Measurements from ENCODE around the gene TMEM108. TPM values are rescaled to one million over a fixed set of nuclear protein-coding genes. Genes with fewer than 3 reads are reported as not detected.

TMEM108 gene
- total RNA-seq, 1 experiment from 2014 or later: not detected

DNA sequence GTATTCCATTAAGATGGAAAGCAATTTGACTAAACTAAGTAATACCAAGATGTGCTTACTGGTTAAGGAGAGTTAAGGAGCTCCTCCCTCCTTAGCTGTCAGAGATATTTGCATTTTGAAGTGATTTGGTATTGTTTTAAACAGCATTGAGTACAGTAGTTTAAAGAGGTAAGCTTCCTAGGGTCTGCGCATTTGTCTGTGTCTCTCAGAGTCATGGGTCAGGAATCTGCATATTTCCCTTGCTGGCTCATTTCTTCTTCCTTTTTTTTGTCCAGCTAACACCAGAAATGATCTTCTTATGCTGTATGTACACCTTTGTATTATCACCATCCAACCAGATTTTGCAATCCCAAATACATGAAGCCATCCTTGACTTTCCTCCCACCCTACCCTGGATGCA, 198.7 kb downstream of the TMEM108 start:
- intact Hi-C loops (cut with micrococcal nuclease): no loop called here
- DNase-seq (ENCODE audit: low read depth, low spot score) (no peak), ATAC-seq (no peak)
- RAD21 ChIA-PET (ENCODE audit: low non-redundant PET in 1 of 2, low total read pairs in 2 of 2, uncharacterized antibody in 2 of 2, unreplicated experiment in 2 of 2): no interaction called here
- Histone ChIP-seq H3K9me3 (ENCODE audit: control insufficient read depth in 1 of 2, insufficient read depth in 1 of 2, low read depth in 1 of 2, low read length in 2 of 2) (no peaks in the 10 kb centered on the region), H3K4me3 (replicated peaks in 1 of 2; ENCODE audit: low read depth in 1 of 2, low read length in 2 of 2) (no peak overlapping the region), H2AFZ (ENCODE audit: low read depth, low read length, poor library complexity, severe bottlenecking) (no peak overlapping the region), H3K27ac (ENCODE audit: low read depth, low read length) (no peak overlapping the region), H3K79me2 (ENCODE audit: insufficient read depth, low read length) (no peaks in the 10 kb centered on the region), H3K4me1 (ENCODE audit: control insufficient read depth in 1 of 2, insufficient read depth in 2 of 2, low read length in 2 of 2) (no peaks in the 10 kb centered on the region), H3K9me2 (ENCODE audit: insufficient read depth) (no peaks in the 10 kb centered on the region), H3K27me3 (ENCODE audit: insufficient read depth, low read length) (peaks cover 20% of the 10 kb centered on the region), H3K4me2 (ENCODE audit: low read length) (no peak overlapping the region), H4K20me1 (ENCODE audit: insufficient read depth) (no peaks in the 10 kb centered on the region), H3K36me3 (ENCODE audit: control insufficient read depth in 1 of 2, insufficient read depth in 2 of 2, low read length in 2 of 2) (no peaks in the 10 kb centered on the region), H3K9ac (ENCODE audit: low read length) (no peak overlapping the region)
- BruUV-seq (replicated peaks): no TSS peak
- CTCF ChIA-PET: no interaction called here
- POLR2A ChIA-PET: no interaction called here
- TF ChIP-seq, protein P1, sequence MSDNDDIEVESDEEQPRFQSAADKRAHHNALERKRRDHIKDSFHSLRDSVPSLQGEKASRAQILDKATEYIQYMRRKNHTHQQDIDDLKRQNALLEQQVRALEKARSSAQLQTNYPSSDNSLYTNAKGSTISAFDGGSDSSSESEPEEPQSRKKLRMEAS (IDR thresholded peaks at IDR 0.05): no peak
- TF ChIP-seq RAD21 (IDR thresholded peaks at IDR 0.05; ENCODE audit: low read depth) (no peak), EZH2 (IDR thresholded peaks at IDR 0.05) (no peak)
- TF ChIP-seq, protein P2, sequence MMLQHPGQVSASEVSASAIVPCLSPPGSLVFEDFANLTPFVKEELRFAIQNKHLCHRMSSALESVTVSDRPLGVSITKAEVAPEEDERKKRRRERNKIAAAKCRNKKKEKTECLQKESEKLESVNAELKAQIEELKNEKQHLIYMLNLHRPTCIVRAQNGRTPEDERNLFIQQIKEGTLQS (IDR thresholded peaks at IDR 0.05): no peak
- TF ChIP-seq, protein P3, sequence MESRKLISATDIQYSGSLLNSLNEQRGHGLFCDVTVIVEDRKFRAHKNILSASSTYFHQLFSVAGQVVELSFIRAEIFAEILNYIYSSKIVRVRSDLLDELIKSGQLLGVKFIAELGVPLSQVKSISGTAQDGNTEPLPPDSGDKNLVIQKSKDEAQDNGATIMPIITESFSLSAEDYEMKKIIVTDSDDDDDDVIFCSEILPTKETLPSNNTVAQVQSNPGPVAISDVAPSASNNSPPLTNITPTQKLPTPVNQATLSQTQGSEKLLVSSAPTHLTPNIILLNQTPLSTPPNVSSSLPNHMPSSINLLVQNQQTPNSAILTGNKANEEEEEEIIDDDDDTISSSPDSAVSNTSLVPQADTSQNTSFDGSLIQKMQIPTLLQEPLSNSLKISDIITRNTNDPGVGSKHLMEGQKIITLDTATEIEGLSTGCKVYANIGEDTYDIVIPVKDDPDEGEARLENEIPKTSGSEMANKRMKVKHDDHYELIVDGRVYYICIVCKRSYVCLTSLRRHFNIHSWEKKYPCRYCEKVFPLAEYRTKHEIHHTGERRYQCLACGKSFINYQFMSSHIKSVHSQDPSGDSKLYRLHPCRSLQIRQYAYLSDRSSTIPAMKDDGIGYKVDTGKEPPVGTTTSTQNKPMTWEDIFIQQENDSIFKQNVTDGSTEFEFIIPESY (IDR thresholded peaks at IDR 0.05; ENCODE audit: extremely low read depth, insufficient replicate concordance, low read length): no peak
- TF ChIP-seq, protein P4, sequence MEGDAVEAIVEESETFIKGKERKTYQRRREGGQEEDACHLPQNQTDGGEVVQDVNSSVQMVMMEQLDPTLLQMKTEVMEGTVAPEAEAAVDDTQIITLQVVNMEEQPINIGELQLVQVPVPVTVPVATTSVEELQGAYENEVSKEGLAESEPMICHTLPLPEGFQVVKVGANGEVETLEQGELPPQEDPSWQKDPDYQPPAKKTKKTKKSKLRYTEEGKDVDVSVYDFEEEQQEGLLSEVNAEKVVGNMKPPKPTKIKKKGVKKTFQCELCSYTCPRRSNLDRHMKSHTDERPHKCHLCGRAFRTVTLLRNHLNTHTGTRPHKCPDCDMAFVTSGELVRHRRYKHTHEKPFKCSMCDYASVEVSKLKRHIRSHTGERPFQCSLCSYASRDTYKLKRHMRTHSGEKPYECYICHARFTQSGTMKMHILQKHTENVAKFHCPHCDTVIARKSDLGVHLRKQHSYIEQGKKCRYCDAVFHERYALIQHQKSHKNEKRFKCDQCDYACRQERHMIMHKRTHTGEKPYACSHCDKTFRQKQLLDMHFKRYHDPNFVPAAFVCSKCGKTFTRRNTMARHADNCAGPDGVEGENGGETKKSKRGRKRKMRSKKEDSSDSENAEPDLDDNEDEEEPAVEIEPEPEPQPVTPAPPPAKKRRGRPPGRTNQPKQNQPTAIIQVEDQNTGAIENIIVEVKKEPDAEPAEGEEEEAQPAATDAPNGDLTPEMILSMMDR (IDR thresholded peaks at IDR 0.05 in 2 of 3, conservative IDR thresholded peaks at IDR 0.05 in 1 of 3; ENCODE audit: borderline replicate concordance in 1 of 3, insufficient read depth in 1 of 3, low read depth in 2 of 3, low read length in 2 of 3): no peak
